Fibroblast of the aortic adventitia (primary cell): ENCODE measurements around the gene GRAP. TPM values are rescaled to one million over a fixed set of nuclear protein-coding genes. Genes with fewer than 3 reads are reported as not detected.
"Not testable (repeated sequence)": the region's sequence is repeated elsewhere in the genome, so short reads cannot be mapped to it uniquely, and the experiment has no call there.

Source experiments
- DNase-seq: peaks from one replicate; pipeline ENCODE4 v3.0.0-alpha.2; 2010; ENCODE audit warnings: low read depth
- H3K4me3 ChIP-seq: 2 replicates; pipeline ENCODE4 v1.5.1; 2011; ENCODE audit warnings: low read depth, mild to moderate bottlenecking, control low read depth, low read length, moderate library complexity
- total RNA-seq: library from RNA; depleted of rRNA; stranded (reverse); fragments of >200 nt; gene quantifications from 2 replicates; pipeline ENCODE4 v1.2.3, GENCODE V29; 2012; ENCODE audit warnings: low replicate concordance

GRAP gene
- under 0.01 TPM in 1 of 2 replicates, not detected in the other for total RNA-seq

DNA sequence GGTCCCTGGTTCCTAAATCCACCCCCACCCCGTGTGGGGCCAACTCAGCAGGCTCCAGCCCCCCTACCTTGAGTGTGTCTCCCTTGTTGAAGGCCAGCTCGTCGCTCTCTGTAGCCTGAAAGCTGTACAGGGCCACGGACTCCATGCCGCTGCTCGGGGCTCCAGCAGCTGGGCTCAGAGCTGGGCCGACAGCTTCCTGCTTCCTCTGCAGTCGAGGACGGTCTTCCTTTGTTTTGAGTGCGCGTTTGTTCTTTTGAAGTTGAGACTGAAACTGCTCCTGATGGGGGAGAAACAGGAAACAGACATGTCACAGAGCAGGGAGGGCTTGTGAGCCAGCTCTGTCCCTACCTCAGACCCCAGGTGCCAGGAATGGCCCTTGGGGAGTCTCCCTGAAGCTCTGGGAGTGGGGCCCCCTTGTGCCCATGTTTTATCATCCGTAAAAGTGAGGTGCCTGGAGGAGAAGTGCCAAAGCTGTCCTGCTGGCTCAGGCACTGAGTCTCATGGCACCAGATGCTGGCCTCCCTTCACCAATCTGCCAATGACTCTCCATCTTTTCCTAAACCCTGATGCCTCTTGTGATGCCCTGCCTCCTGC, at the start of gene GRAP:
TSS of gene GRAP (minus strand) at position 176 of the 594 bp plus-strand sequence. CDS start at position 145, 31 bp downstream.
- not testable (repeated sequence) for H3K4me3 ChIP-seq, DNase-seq

DNA sequence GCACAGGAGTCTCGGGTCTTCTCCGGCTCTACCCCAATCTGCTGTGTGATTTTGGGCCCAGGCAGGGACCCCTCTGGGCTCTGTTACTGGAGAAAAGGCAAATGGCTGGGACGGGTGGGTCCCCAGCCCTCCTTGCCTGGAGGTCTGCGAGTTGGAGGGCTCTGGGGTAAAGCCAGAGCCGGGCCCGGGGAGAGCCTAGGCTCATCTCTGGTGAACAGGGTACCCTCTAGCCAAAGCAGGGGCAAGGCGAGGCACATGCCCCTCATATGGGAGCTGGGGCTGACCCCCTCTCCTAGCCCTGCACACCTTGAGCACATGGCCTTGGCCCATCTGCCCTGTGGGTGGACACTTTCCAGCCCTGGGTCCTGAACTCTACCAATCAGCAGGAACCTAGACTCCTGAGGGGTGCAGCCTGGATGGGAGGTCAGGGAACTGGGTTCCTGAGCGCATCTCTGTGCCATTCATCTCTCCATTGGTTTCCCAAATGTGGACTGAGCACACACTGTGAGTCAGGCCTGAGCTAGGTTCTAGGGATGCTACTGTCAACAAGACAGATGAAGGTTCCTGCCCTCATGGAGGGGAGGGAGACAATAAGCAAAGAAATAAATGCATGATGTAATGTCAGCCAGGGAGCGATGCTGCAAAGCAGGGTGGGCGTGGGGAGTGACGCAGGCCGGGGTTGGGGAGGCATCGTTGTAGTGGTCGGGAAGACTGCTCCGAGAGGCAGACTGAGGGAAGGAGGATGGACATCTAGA, 47.1 kb upstream of the GRAP start:
- not testable (repeated sequence) for H3K4me3 ChIP-seq, DNase-seq

DNA sequence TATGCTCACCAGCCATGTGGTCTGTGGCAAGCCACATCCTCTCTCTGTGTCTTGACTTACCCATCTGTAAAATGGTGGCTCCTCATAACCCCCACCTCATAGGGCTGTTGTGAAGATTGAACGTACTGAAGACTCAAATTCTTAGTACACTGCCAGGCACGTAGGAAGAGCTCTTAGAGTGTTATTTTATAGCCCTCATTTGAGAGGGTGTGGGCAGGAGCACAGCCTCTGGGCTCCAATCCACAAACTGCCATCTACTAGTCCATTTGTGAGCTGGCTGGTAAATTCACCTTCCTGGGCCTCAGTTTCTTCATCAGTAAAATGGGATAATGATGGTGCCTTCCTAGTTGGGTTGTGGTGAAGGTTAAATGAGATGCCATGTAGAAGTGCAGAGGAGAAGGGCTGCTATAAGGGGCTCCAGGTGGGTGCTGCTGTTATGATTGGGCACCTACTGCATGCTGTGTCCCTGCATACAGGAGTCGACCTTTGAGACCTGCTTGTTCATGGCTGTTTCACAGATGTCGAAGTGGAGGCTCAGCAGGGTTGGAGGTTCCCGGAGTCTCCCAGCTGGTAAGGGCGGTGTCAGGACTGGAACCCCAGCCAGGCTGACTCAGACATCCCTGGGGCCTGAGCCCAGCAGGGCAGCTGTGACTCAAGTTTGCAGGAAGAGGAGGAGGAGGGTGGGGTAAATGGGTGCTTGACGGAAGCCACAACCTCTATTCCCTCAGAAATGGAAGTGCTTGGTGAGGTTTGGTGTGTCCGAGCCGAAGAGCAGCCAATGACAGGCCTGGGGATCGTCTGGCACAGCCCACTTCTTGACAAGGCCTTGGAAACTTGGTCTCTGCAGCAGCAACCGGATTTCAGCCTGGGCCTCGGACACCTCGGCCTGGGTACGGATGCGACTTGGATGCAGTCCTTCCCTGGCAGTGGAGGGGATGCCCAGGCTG, 46.3 kb upstream of the GRAP start:
- DNase-seq, result peak; percentile 92

DNA sequence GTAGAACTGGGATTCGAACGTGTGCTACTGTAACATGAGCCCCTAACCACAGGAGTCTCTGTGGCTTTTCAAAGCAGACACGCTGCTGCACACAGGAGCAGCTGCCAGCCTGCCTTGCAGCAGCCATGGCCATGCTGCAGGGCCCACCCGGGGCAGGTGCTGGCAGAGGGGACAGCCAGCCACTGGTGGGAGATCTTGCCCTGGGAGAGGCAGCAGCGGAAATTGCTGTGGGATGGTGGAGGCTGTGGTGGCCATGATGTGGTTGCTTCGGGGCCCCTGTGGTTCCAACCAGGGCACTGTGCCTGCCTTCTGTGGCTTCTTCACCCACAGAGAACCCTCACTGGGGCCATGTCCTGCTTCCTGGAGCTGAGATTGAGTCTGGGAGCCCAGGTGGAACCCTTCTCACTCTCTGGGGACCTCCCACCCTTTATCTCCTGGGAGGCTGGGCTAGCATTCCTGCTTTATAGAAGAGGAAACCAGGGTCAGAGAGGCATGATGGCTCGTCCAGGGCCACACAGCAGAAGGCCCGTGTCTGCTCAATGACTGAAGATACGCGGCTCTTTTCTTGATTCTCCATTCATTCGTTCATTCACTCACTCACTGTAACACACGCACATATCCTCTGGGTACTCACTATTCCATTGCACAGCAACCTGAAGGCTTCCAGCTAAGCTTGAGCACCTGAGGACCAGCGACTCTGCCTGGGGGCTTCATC, 43.5 kb upstream of the GRAP start:
- DNase-seq, H3K4me3 ChIP-seq: not testable (repeated sequence)

More for the DNA sequence above, 46.3 kb upstream of the GRAP start:
- H3K4me3 ChIP-seq, result not testable (repeated sequence)

DNA sequence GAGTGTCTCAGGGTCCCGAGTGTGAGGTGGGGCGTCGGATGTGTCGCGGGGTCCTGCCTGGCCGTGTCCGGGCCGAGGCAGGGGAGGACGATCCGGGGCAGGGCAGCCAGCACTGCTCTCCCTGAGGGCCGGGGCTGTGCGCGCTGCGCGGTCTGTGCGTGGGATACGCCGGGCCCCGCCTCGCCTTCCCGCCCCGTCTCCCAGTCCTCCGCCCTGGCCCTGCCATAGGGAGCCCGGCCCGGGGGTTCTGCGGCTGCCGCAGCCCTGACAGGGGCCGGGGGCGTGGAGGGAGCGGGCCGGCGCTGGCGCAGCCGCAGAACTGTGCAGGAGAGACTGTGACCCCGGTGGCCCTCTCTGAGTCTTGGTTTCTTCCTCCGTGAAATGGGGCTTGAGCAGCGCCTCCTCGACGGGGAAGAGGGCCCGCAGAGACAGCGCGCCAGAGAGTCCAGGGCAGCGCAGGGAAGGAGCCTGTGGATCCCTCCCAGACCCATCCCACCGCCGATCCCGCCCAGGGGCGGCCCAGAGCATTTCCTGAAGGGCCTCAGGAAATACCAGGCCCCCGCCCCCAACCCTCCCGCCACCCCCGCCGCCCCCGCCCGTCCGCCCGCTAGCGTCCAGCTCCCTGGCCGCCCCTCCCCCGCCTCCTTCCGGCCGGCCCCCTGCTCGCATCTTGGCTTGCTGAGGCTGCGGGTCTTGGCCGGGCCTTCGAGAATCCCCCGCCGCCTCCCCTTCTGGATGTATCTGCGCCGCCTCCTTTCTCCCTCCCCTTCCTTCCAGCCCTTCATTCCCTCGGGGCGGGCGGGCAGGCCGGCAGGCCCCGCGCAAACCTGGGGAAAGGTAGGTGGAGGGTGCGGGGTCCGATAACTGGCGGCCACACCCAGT, 42.3 kb upstream of the GRAP start:
- H3K4me3 ChIP-seq, DNase-seq: not testable (repeated sequence)

DNA sequence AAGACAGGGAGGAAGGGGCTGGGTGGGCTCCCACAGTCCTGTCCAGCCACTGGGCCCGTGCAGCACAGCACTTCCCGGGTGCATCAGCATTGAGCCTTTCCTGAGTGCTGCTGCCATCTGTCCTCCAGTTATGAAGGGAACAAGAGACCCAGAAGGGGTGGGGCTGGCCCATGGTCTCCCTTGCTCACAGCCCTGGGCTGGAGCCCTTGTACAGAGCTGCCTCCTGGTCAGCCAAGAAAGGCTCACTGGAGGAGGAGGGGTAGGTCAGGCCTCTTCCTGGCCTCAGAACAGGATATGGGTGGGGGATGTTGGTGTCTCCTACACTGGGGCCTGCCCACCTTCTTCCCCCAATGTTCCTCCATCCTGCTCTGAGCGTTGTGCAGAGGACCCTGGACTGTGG, 30.6 kb upstream of the GRAP start:
- not testable (repeated sequence) for DNase-seq

DNA sequence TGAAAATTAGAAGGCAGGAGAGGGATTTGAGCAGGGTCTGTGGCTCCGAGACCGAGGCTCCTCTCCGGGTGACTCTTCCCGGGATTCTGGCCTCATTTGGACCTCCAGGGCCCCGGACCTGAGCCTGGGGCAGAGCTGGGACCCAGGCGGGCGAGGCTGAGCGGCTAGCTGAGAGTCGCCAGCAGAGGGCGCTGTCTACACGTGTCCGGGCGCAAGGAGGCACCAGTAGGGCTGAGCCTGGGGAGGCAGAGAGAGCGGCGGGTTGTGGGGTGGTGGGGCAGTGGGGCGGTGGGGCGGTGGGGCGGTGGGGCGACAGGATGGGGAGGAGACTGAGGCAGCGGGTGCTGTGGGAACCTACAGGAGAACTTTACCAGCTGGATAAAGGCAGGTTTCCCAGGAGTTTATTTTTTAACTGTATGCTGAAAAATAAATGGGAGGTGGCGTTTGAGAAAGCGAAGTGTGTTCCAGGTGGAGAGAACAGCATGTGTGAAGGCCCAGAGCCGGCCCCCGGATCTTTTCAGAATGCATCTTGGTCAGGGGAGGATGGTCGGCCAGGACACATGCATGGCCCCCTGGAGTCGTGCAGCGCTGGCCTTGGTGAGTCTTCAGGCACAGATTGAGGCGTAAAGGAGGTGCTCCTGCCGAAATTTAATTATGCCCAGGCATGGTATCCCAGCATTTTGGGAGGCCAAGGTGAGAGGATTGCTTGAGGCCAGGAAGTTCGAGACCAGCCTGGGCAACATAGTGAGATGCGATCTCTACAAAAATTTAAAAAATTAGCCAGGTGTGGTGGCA, 29.8 kb upstream of the GRAP start:
- not testable (repeated sequence) for DNase-seq, H3K4me3 ChIP-seq

More for the DNA sequence above, 30.6 kb upstream of the GRAP start:
- not testable (repeated sequence) for H3K4me3 ChIP-seq

DNA sequence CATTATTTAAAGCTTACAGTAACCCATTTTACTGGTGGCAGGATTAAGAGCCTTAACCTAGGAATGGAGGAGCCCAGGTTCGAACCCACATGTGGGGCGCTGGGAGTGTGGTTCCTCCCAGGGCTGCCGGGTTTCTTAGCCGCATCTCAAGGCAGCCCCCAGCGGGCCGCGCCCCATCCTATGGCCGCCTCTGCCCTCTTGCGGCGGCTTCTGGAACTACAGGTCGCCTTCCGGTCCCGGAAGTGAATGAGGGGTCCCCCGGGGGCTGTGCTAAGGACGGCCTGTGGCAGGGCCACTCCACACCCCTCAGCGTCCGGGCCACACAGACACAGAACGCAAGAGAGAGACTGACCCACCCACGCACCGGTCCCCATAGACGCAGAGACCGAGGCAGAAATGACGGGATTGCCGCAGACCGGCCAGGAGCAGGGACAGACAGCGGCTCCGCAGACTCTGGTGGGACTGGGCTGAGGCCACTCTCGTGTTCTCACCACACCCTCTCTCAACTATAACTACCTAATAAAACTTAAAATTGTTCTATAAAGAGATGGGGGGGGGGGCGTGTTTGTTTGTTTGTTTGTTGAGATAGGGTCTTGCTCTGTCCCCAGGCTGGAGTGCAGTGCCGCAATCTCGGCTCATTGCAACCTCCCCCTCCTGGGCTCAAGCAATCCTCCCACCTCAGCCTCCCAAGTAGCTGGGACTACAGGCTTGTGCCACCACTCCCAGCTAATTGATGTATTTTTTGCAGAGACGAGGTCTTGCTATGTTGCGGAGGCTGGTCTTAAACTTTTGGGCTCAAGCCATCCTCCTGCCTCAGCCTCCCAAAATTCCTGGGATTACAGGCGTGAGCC, 23.8 kb upstream of the GRAP start:
- not testable (repeated sequence) for DNase-seq, H3K4me3 ChIP-seq

DNA sequence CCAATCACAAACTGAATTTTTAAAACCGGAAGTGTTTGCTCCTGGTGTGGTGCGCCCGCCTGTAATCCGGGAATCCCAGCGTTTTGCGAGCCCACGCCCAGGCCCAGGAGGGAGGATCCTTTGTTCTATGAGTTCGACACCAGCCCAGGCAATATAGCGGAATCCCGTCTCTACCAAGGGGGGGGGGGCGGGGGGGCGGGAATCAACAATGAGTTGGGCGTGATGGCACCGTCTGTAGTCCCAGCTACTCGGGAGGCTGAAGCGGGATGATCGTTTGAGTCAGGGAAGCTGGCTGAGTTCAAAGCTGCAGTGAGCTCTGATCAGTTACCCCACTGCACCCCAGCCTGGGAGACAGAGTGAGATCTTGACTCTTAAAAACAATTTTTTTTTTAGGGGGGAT, 17.6 kb upstream of the GRAP start:
- not testable (repeated sequence) for DNase-seq, H3K4me3 ChIP-seq

DNA sequence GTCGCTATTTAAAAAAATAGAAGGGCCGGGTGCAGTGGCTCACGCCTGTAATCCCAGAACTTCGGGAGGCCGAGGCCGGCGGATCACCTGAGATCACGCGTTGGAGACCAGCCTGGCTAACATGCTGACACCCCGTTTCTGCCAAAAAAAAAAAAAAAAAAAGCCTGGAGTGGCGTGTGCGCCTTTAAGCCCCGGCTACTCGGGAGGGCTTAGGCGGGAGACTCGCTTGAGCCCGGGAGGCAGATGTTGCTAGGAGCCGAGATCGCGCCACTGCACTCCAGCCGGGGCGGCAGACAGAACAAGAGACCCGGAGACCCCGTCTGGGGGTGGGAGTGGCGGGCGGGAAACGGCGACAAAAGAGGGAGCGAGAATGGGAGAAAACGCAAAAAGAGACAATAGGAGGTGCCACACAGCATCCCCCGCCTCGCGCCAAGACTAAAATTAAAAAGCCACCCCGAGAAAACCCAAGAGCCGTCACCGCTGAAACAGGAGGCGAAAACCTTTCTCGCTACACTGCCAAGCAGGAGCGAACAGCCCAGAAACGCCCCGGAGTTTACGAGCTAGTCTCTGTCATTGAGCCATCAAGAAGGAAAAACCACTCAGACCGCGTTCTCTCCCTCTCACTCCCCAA, 16.7 kb upstream of the GRAP start:
- H3K4me3 ChIP-seq, DNase-seq: not testable (repeated sequence)

DNA sequence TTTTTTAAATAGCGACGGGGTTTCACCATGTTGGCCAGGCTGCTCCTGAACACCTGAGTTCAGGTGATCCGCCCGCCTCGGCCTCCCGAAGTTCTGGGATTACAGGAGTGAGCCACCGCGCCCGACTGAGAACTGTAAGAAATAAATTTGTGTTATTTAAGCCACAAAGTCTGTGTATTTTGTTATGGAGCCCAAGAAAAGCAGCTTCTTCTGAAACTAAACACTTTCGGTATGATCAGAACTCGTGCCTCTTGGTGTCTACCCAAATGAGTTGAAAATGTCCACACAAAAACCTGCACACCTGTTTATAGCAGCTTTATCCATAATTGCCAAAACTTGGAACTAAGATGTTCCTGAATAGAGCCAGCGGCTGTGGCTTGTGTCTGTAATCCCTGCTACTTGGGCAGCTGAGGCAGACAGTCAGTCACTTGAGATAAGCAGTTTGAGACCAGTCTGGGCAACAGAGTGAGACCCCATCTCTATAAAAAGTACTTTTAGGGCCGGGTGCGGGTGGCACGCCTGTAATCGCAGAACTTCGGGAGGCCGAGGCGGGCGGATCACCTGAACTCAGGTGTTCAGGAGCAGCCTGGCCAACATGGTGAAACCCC, 16.1 kb upstream of the GRAP start:
- not testable (repeated sequence) for DNase-seq, H3K4me3 ChIP-seq

DNA sequence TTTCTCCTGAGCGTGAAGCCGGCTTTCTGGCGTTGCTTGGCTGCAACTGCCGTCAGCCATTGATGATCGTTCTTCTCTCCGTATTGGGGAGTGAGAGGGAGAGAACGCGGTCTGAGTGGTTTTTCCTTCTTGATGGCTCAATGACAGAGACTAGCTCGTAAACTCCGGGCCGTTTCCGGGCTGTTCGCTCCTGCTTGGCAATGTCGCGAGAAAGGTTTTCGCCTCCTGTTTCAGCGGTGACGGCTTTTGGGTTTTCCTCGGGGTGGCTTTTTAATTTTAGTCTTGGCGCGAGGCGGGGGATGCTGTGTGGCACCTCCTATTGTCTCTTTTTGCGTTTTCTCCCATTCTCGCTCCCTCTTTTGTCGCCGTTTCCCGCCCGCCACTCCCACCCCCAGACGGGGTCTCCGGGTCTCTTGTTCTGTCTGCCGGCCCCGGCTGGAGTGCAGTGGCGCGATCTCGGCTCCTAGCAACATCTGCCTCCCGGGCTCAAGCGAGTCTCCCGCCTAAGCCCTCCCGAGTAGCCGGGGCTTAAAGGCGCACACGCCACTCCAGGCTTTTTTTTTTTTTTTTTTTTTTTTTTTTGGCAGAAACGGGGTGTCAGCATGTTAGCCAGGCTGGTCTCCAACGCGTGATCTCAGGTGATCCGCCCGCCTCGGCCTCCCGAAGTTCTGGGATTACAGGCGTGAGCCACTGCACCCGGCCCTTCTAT, 15.4 kb upstream of the GRAP start:
- not testable (repeated sequence) for DNase-seq, H3K4me3 ChIP-seq

DNA sequence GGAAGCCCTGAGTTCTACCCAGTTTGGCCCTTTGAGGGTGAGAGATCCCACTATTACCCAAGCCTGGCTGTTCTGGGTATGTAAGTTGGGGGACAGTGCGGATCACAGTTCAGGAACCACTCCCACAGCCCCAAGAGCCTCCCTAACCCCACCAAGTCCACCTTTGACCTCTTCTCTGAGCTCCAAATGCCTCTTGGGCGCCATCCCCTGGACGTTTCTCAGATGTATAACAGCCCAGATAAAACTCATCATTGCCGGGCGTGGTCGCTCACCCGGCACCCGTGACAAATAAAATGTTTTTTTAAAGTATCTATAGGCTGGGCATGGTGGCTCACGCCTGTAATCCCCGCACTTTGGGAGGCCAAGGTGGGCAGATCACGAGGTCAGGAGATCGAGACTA, 8.7 kb upstream of the GRAP start:
- H3K4me3 ChIP-seq, DNase-seq: not testable (repeated sequence)

DNA sequence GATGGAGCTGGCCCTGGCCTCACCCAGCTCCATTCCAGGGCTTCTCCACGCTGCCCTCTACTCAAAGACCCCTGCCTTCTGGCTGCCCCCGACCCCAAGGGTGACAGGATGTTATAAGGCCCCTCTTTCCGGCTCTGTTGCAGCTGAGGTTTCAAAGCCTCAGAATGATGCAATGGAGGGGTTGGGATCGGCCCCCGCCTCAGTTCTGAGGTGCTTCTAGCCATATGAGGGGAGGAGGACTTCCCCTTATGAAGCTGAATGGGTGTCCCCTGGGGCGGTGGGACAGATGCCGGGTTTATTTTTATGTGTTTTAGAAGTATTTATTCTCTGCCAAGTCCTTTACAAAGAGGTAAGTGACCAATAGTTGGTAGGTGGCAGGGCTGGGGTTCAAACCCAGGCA, 2.1 kb upstream of the GRAP start:
- DNase-seq, H3K4me3 ChIP-seq: not testable (repeated sequence)
